IPS-20b (cell line): Measurements from ENCODE around the gene SIRPB2.

Source experiments
- H3K27ac ChIP-seq: one replicate; pipeline ENCODE4 v1.5.1; 2013; ENCODE audit warnings: low read length
- H3K27me3 ChIP-seq: 2 replicates; pipeline ENCODE4 v1.6.1; 2013; ENCODE audit warnings: mild to moderate bottlenecking, low read length, inconsistent platforms; ENCODE audit not compliant: insufficient read depth
- H3K36me3 ChIP-seq: 2 replicates; pipeline ENCODE4 v1.6.1; 2013; ENCODE audit warnings: low read depth, mild to moderate bottlenecking, inconsistent platforms, low read length, moderate library complexity; ENCODE audit not compliant: insufficient read depth
- H3K4me1 ChIP-seq: 2 replicates; pipeline ENCODE4 v1.6.1; 2013; ENCODE audit warnings: mild to moderate bottlenecking, control low read depth, inconsistent platforms, low read length, moderate library complexity; ENCODE audit not compliant: insufficient read depth
- H3K4me3 ChIP-seq: 2 replicates; pipeline ENCODE4 v1.5.1; 2013; ENCODE audit warnings: mild to moderate bottlenecking, low read length, inconsistent platforms
- H3K9ac ChIP-seq: 2 replicates; pipeline ENCODE4 v1.6.1; 2013; ENCODE audit warnings: low read depth, mild to moderate bottlenecking, inconsistent platforms, low read length, moderate library complexity
- H3K9me3 ChIP-seq: 2 replicates; pipeline ENCODE4 v1.6.1; 2013; ENCODE audit warnings: mild to moderate bottlenecking, low read depth, low read length, inconsistent platforms; ENCODE audit not compliant: insufficient read depth

The SIRPB2 gene

DNA sequence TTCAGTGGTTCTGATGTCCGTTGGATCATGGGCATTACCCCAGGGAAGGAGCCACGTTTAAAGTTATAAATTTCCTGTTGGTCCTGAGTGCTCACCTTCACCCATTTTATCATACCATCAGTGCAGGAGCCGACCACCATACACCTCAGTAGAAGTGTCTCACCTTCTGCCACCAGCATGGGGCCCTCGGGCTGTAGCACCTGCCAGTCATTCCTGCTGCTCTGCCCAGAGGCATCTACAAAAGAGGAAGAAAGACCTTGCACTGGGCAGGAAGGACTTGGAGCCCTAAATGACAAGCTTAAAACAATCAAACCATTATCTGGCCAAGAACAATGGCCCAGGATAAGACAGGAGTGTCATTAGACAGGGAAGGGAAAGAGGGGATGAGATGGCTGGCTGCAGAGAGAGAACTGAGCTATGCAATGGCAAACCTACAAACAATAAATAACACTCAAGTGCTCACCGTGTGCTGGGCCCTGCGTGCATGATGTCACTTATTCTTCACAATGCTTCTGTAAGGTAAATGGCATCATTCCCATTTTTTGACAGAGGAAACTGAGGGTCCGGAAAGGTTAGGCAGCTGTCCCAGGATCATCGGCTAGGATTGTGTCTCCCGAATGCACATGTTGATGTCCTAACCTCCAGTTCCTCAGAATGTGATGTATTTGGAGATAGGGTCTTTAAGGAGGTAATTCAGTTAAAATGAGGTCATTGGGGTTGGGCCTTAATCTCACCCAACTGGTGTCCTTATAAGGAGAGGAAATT lies 11.2 kb downstream of the SIRPB2 start:
- Histone ChIP-seq H3K9ac (no peak overlapping the region), H3K4me1 (no peaks in the 10 kb centered on the region), H3K27ac (no peak overlapping the region), H3K9me3 (no peaks in the 10 kb centered on the region), H3K27me3 (no peaks in the 10 kb centered on the region), H3K36me3 (no peaks in the 10 kb centered on the region), H3K4me3 (no peak overlapping the region)

DNA sequence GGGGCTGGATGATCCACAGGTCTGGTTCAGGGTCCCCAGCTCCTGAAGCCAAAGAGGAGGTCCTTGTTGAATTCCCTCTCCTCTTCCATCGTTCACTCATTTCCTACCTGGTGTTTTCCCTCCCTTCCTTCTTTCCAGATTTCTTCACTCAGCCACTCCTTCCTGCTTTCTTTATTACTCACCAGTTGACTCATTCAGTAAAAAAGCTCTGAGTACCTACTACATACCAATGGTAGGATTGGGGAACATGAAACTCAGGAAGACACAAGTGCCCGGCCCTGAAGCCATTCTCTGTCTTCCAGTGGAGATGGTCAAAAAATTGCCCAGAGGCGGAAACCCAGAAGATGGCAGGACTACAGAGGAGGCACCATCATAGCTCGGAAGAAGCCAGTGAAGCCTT lies 12.7 kb downstream of the SIRPB2 start:
- H3K27me3 ChIP-seq, result no peaks in the 10 kb centered on the region
- no peak overlapping the region for H3K9ac ChIP-seq
- H3K4me3 ChIP-seq, result no peak overlapping the region
- no peaks in the 10 kb centered on the region for H3K36me3 ChIP-seq
- H3K9me3 ChIP-seq, result no peaks in the 10 kb centered on the region
- H3K27ac ChIP-seq, result no peak overlapping the region
- no peaks in the 10 kb centered on the region for H3K4me1 ChIP-seq

DNA sequence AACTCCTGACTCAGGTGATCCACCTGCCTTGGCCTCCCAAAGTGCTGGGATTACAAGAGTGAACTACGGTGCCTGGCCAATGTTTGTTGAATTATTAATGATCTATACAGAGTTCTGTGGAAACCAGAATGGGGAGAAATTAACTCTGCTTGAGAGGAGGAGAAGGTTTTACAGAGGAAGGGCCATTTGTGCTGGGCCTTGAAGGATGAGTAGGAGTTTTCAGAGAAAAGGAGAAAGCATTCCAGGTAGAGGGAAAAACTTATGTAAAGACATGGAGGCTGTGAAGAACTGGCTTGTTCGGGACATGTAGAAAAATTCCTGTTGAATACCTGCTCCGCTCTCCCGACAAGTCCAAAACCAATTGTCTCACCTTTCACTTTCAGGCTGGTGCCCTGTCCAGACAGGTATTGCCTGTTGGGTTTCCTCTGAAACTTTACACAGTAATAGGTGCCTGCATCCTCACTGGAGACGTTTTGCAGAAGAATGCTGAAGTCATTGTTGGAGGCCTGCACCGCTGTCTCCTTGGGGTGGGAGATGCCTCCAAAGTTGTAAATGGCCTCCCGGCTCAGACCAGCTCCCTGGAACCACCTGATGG lies 13.2 kb downstream of the SIRPB2 start:
- Histone ChIP-seq H3K4me1 (no peaks in the 10 kb centered on the region), H3K4me3 (no peak overlapping the region), H3K27ac (no peak overlapping the region), H3K9me3 (no peaks in the 10 kb centered on the region), H3K27me3 (no peaks in the 10 kb centered on the region), H3K36me3 (no peaks in the 10 kb centered on the region), H3K9ac (no peak overlapping the region)

GRCh38 chr20:1474817-1475603 lies 16.2 kb downstream of the SIRPB2 start:
- Histone ChIP-seq H3K27ac (no peak overlapping the region), H3K4me3 (no peak overlapping the region), H3K9me3 (no peaks in the 10 kb centered on the region), H3K36me3 (no peaks in the 10 kb centered on the region), H3K27me3 (no peaks in the 10 kb centered on the region), H3K9ac (no peak overlapping the region), H3K4me1 (peaks cover 2% of the 10 kb centered on the region; the same call in 1 of the 2 replicates)

DNA sequence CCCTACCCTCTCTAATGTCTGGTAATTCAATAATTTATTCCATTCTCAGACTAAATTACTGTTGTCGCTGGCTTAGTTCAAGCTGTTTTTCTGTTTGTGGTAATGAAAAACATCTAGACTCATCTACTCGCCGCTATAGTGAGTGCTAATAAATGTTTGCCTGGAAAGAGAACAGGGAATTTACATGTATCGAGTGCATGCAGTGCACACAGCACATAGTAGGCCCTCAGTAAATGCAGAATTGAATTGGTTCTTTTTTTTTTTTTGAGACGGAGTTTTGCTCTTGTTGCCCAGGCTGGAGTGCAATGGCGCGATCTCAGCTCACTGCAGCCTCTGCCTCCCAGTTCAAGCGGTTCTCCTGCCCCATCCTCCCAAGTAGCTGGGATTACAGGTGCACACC lies 16.9 kb downstream of the SIRPB2 start:
- Histone ChIP-seq H3K4me1 (peaks cover 2% of the 10 kb centered on the region; the same call in 1 of the 2 replicates), H3K36me3 (no peaks in the 10 kb centered on the region), H3K27me3 (no peaks in the 10 kb centered on the region), H3K9ac (no peak overlapping the region), H3K4me3 (no peak overlapping the region), H3K27ac (no peak overlapping the region), H3K9me3 (no peaks in the 10 kb centered on the region)

DNA sequence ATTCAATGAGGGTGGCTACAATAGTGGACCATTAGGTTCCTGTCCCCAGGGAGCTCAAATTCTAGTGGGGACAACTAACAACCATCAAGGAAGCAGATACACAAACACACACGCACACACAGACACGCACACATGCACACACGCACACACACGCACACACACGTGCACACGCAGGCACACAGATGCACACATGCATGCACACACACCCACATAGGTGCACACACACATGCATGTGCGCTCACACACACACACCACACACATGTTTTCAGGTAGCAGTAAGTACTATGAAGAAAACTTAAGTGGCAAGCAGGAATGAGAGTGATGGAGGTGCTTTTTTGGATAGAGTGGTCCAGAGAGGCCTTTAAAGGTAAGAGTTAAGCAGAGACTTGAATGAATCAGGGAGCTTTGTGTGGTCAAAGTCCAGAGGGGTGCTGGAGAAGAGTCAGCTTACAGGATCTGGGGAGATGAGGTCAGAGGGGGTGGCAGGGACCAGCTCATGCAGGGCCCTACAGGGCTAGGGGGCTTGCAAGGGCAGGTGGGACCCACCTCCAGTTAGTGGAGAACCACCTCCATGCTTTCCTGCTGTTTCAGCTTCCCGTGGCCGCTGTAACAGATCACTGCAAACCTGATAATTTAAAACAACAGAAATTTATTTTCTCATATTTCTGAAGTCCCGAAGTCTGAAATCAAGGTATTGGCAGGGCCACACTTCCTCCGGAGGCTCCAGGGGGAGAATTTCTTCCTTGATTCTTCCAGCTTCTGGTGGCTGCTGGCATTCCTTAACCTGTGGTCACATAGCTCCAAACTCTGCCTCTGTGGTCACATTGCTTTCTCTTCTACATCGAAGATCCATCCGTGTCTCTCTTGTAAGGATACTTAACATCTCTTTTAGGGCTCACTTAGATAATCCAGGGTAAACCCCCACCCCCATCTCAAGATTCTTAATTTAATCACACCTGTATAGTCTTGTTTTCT lies 17.7 kb downstream of the SIRPB2 start:
- no peak overlapping the region for H3K4me3 ChIP-seq
- no peaks in the 10 kb centered on the region for H3K27me3 ChIP-seq
- no peaks in the 10 kb centered on the region for H3K9me3 ChIP-seq
- H3K9ac ChIP-seq, result no peak overlapping the region
- peaks cover 2% of the 10 kb centered on the region; the same call in 1 of the 2 replicates for H3K4me1 ChIP-seq
- no peaks in the 10 kb centered on the region for H3K36me3 ChIP-seq
- H3K27ac ChIP-seq, result no peak overlapping the region

- no peak overlapping the region for H3K9ac ChIP-seq
- H3K27ac ChIP-seq, result no peak overlapping the region
- peaks cover 2% of the 10 kb centered on the region; the same call in 1 of the 2 replicates for H3K4me1 ChIP-seq
- no peaks in the 10 kb centered on the region for H3K9me3 ChIP-seq
- H3K27me3 ChIP-seq, result no peaks in the 10 kb centered on the region; the same call in 1 of the 2 replicates
- H3K36me3 ChIP-seq, result no peaks in the 10 kb centered on the region
- no peak overlapping the region for H3K4me3 ChIP-seq
Measured at GRCh38 chr20:1472556-1473245, 18.5 kb downstream of the SIRPB2 start.

DNA sequence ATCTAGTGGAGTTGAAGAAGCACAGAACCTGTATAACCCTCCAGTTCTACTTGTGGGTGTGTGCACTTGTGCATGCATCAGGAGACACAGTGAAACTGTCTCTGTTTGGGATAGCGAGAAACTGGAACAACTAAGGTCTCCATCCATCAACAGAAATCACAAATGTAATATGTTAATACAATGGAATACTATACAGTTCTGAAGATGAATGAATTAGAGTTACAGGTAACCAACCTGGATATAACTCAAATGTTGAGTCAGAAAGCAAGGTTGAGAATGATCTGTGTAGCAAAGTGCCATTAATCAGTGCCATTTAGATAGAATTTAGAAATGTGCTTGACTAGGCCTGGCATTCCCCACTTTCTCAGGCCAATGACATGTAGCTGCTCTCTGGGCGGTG lies 20.0 kb downstream of the SIRPB2 start:
- no peaks in the 10 kb centered on the region for H3K9me3 ChIP-seq
- peaks cover 2% of the 10 kb centered on the region; the same call in 1 of the 2 replicates for H3K4me1 ChIP-seq
- H3K9ac ChIP-seq, result no peak overlapping the region
- H3K36me3 ChIP-seq, result no peaks in the 10 kb centered on the region
- no peak overlapping the region for H3K4me3 ChIP-seq
- no peaks in the 10 kb centered on the region; the same call in 1 of the 2 replicates for H3K27me3 ChIP-seq
- H3K27ac ChIP-seq, result no peak overlapping the region

GRCh38 chr20:1469925-1470571 lies 21.2 kb downstream of the SIRPB2 start:
- peaks cover under 1% of the 10 kb centered on the region; the same call in 1 of the 2 replicates for H3K36me3 ChIP-seq
- peaks cover 2% of the 10 kb centered on the region; the same call in 1 of the 2 replicates for H3K4me1 ChIP-seq
- peak overlapping the region; percentile 48; the same call in 1 of the 2 replicates for H3K9ac ChIP-seq
- no peak overlapping the region for H3K27ac ChIP-seq
- H3K27me3 ChIP-seq, result no peaks in the 10 kb centered on the region; the same call in 1 of the 2 replicates
- H3K9me3 ChIP-seq, result no peaks in the 10 kb centered on the region
- H3K4me3 ChIP-seq, result no peak overlapping the region

DNA sequence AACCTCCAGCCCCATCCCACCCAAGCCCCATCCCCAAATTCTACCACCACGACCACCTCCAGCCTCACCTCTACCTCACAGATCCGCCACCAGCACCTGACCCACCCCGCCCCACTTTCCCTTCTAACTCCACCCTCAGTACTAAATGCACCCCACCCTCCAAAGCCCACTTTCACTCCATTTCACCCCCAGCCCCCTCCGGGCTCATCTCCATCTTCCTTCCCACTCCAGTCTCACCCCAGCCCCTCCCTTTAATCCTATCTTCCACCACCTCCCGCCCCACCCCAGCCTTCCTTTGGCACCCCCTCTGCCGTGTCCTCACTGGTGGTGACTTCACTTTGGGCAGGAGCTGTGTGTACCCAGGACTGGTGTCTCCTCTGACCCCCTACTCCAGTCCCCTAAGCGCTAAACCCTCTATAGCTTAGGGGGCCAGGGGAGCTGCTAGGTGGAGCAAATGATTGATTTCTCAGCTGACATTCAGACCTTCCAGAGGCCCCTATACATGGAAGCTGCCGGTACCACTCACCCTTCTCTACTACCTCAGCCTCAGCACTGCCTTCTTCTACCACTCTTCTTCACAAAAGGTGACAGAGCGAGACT lies 21.8 kb downstream of the SIRPB2 start:
- Histone ChIP-seq H3K4me3 (no peak overlapping the region), H3K36me3 (peaks cover 7% of the 10 kb centered on the region; the same call in 1 of the 2 replicates), H3K9me3 (no peaks in the 10 kb centered on the region), H3K9ac (no peak overlapping the region), H3K27ac (no peak overlapping the region), H3K4me1 (peaks cover 2% of the 10 kb centered on the region; the same call in 1 of the 2 replicates), H3K27me3 (no peaks in the 10 kb centered on the region; the same call in 1 of the 2 replicates)
